Measurements from ENCODE around the gene TNS2.
A peak's percentile ranks its signal among the peaks of the same experiment; 100 is the strongest.

The TNS2 gene

DNA sequence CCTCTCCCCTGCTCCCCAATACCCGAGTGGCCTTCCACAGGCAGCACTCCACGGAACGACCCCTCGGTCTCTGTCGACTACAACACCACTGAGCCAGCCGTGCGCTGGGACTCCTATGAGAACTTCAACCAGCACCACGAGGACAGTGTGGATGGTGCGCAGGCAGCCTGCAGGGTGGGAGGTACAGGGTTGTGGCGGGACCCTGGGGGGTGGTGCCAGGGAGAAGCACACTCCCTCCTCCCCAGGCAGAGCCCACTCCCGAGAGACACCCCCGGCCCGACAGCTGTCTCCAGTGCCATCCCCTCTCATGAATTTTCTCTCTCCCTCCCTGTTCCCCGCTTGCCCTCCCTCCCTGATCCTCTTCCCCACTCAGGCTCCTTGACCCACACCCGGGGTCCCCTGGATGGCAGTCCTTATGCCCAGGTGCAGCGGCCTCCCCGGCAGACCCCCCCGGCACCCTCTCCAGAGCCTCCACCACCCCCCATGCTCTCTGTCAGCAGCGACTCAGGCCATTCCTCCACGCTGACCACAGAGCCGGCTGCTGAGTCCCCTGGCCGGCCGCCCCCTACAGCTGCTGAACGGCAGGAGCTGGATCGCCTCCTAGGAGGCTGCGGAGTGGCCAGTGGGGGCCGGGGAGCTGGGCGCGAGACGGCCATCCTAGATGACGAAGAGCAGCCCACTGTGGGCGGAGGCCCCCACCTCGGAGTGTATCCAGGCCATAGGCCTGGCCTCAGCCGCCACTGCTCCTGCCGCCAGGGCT lies 9.0 kb downstream of the TNS2 start:
- no peak for DNase-seq

GRCh38 chr12:53059434-53060063 lies 9.7 kb downstream of the TNS2 start:
- DNase-seq = no peak

DNA sequence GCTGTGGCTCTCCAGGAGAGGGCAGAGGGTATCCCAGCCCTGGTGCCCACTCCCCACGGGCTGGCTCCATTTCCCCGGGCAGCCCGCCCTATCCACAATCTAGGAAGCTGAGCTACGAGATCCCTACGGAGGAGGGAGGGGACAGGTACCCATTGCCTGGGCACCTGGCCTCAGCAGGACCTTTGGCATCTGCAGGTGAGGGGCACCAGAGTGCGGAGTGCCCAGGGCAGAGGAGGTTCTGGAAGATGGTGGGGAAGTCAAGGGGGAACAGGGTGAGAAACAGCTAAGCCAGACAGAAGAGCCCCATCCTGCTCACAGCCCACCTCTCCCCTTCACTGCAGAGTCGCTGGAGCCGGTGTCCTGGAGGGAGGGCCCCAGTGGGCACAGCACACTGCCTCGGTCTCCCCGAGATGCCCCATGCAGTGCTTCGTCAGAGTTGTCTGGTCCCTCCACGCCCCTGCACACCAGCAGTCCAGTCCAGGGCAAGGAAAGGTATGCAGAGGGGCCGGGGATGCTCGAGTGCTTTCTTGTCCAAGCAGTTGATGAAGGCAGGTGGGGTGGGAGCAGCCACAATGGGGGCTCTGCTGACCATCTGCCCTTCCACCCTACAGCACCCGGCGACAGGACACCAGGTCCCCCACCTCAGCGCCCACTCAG lies 10.3 kb downstream of the TNS2 start:
- DNase-seq = no peak

- DNase-seq = no peak
Observed at GRCh38 chr12:53060721-53061276, 10.9 kb downstream of the TNS2 start.

- no peak for DNase-seq
Observed at GRCh38 chr12:53061404-53062010, 11.6 kb downstream of the TNS2 start.

DNA sequence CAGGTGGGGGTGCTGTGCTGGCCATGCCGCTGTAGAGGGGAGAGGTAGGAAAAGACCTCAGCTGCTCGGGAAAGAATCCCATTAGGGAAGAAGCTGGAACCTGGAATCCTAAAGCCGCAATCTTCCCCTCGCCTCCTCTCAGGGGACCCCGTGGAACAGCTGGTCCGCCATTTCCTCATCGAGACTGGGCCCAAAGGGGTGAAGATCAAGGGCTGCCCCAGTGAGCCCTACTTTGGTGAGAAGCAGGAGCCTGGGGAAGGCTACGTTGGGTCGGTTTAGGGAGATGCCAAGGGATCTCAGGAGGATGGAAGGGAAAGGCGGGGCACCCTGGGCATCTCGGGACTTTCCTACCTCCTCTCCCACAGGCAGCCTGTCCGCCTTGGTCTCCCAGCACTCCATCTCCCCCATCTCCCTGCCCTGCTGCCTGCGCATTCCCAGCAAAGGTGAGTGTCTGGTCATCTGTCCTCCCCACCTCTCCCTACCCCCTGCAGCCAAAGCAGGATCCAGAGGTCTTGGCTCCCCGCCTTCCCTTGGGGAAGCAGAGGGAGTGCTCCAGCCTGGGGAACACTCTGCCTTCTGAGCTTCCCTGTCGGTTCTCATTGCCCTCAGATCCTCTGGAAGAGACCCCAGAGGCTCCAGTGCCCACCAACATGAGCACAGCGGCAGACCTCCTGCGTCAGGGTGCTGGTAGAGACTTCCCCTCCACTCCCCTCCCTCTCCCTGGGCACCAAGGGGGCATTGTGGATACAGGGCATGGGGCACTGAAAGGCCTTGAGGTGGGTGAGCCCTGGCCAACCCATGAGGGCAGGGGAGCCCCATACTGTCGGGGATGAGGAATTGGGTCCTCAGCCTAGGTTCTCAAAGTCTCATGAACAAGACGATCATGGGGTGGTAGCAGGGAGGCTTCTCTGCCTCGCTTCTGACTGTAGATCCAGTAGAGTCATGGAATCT lies 12.4 kb downstream of the TNS2 start:
- no peak for DNase-seq

DNA sequence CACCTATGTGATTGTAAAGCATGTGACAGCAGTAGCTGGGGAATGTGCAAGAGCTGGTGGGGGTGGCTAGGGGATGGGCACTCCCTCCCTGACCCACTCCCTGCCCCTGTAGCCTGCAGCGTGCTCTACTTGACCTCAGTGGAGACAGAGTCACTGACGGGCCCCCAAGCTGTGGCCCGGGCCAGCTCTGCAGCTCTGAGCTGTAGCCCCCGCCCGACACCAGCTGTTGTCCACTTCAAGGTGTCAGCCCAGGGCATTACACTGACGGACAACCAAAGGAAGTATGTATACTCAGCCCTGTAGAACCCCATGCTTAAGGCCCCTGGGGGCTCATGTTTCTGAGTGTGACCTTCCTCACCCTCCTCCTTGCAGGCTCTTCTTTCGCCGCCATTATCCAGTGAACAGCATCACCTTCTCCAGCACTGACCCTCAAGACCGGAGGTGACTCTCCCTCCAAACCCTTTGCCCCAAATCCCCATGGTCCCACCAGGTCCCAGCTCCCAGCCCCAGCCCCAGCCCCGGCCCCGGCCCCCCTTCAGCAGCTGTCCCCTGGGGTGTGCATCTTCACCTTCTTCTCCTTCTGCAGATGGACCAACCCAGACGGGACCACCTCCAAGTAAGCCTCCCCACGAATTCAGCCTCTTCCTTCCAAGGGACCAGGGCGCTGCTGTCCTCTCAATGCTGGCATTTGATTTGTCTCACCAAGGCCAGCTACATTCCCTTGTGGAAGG lies 13.3 kb downstream of the TNS2 start:
- no peak for DNase-seq

DNA sequence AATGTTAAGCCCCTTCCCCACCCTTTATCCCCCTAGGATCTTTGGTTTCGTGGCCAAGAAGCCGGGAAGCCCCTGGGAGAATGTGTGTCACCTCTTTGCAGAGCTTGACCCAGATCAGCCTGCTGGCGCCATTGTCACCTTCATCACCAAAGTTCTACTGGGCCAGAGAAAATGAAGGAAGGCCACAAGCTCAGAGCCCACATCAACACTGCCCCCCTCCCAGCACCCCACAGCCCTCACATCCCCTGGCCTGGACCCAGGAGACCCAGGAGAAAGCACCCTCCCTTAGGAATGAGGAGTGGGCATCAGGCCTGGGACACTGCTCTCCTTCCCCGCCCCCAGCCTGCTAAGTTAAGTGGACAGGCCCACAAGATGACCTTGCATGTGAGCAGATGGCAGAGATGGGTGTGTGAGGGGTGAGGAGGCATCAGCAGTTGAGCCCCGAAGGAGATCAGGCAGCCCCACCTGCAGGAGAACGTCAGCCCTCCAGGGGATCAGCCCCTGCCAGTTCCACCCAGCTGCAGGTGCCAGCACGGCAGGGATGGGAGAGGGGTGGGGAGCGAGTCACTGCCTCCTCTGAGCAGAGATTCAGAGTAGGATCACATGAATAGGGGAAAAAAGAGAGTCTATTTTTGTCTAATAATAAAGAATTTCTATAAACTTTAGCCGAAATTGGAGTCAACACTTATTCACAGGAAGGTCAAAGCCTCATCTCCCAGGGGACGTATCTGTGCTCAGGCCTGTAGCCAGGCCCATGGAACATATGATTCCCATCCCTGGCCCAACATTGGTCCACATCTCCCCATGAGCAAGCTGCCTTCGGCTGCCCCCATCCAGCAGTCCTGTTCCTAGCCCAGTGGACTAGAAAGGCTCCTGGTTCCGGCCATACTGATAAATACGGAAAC lies 14.1 kb downstream of the TNS2 start:
- DNase-seq = no peak

DNA sequence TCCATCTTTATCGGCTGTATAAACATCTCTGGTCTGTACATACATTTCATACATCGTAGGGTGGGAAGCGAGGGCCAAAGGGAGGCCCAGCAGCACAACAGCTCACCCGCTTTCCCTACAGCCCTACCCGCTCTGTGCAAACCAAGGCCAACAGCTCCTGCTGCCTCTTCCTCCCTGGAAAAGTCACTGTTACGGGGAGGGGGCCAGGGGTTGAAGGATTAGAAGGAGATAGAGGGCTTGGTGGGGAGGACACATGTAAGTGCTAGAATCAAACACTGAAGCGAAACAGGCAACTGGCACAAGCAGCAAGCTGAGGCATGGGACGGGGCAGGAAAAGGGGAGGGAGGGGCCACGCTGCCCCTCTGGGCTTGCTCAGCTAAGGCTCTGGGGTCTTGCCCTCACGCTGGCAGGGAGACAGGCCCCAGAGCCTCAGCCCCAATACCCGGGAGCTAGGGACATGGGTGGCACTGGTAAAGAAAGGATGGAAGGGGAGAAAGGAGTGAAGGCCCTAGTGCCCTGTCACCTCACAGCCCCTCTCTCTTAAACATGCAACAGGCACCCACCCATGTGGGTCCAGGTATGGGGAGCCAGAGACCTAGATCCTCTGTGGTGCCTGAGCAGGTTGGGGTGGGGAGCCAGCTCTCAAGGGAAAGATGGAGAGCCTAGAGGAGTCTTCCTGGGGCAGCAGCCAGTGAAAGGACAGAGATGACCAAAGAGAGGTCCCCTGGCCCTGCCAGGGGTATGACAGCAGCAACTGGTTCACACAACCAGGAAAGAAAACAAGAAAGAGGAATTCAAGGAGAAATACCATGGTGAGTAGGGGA lies 15.0 kb downstream of the TNS2 start:
- no peak for DNase-seq

DNA sequence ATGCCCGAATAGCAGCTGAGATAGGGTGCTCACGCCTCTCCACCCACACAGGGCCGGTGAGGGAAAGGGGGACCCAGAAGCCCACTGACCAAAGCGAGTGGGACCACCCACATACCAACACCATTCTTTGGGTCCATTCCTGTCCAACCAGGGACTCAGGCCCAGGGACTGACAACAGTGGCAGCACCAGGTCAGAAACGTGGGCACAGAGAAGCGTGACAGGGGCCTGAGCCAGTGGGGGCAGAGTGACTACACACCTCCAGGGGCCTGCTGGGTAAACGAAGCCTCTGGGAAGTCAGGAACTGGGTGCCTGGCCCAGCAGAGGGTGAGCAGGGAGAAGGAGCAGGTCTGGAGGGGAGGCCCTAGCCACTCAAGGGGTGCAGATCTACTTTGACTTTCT lies 15.6 kb downstream of the TNS2 start:
- DNase-seq = no peak

DNA sequence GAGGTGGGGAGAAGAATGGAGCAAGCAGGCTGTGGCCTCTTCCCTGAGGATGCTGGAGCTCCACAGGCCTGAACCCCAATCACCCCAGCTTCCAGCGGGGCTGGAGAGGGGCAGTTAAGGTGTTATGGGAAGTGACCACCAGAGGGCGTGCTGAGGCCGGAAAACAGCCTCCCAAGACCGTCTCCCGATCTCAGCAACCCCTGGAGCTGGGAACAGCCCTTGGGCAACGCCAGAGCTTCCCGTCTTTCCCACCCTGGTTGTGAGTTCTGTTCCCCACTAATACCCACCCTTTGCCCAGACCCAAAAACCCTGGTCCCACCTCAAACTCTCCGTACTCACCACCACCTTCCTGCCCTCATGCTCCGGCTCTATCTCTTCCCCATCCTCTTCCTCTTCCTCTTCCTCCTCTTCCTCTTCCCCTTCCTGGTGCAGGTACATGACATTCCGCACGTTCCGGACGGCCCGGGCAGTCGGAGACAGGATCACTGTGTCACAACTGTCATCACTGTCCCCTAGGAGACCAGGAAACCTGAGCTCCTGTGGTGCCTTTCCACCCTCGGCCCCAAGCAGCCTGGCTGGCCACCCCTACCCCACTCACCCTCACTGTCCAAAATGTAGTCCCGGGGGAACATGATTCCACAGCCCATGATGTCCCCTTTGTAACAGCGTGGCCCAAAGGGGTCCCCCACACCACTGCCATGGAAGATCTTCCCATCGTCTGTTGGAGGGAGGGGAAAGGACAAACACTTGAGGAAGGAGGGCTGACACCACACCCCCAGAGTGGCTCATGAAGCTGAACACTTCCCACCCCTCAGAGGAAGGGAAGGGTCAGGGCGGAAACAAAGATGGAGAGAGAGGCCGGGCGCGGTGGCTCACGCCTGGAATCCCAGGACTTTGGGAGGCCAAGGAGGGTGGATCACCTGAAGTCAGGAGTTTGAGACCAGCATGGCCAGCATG lies 16.4 kb downstream of the TNS2 start:
- DNase-seq = peak; percentile 66

DNA sequence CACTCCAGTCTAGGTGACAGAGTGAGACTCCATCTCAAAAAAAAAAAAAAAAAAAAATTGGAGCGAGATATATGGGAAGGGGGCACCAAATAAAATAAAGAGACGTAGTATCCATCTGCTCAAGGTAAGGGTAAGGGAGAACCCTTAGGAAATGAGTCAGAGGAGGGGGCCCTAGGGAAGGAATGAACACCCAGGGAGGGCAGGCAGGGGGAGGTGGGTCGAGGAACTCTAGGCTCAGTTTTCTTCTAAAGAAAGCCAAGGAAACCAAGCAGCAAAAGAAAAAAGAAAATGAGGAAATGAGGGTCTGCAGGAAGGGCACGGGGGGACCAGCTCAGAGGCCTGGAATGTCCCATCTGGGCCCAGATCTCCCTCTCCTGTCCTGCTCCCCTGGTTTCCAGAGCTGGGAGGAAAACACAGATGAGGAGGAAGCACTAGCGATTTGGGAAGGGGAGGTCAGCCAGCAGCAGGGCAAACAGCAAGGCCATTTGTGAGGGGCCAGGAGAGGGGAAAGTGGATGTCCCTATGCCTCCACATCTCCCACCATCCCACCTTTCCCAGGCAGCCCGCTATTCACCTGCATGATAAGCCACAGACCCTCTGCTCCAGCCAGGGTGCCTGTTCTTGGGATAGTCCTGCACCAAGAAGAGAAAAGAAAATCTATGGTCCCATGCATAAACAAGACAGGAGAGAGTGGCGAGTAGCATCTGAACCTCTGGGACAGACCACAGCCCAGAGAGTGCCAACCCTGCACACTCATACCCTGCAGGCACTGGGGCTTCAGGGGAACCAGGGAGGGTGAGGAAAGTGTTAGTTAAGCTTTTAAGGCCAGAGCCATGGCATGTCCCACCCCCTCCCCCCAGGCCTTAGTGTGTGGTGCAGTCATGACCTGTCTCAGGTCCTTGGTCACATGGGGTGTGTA lies 17.5 kb downstream of the TNS2 start:
- DNase-seq = no peak

GRCh38 chr12:53067993-53068770 lies 18.3 kb downstream of the TNS2 start:
- no peak for DNase-seq

GRCh38 chr12:53068811-53069585 lies 19.1 kb downstream of the TNS2 start:
- no peak for DNase-seq

Data from effector CD4-positive, alpha-beta T cell (primary cell).